H1 (cell line): ENCODE measurements around the gene CTNND2. TPM values are rescaled to one million over a fixed set of nuclear protein-coding genes. Genes with fewer than 3 reads are reported as not detected.
"Not testable (repeated sequence)": the region's sequence is repeated elsewhere in the genome, so short reads cannot be mapped to it uniquely, and the experiment has no call there.

ENCODE experiments used
- CTCF ChIA-PET: fragments of 300-600 bp; sonication (Branson Sonifier 250); formaldehyde crosslinking; loops from one replicate; lab custom pipeline; 2021; ENCODE audit not compliant: partially characterized antibody; lab: Charles Lee
- POLR2A ChIA-PET: fragments of 300-600 bp; sonication (Branson Sonifier 250); formaldehyde crosslinking; loops from one replicate; lab custom pipeline; 2021; ENCODE audit warnings: inconsistent platforms; ENCODE audit not compliant: partially characterized antibody; lab: Charles Lee
- DNase-seq, 2 experiments: peaks; one replicate each; pipeline versions ENCODE4 v3.0.0 to v3.0.0-alpha.2; 2010 to 2022; ENCODE audit warnings: low spot score in 2 of 2, low read depth in 1 of 2, mixed read lengths in 1 of 2
- FAIRE-seq: peaks from 2 replicates; lab custom pipeline; 2011; peaks lifted over from hg19 to GRCh38; lab: Jason Lieb, UNC
- H2AFZ ChIP-seq: 2 replicates; pipeline ENCODE4 v1.8.1; 2012; ENCODE audit warnings: low read length, inconsistent platforms
- H2AK5ac ChIP-seq: 2 replicates; pipeline ENCODE4 v1.6.1; 2013; ENCODE audit warnings: low read depth, low read length
- H2BK120ac ChIP-seq: replicated peaks from 2 replicates; pipeline ENCODE3; 2013; ENCODE audit warnings: low read depth, low read length, inconsistent platforms
- H2BK12ac ChIP-seq: 2 replicates; pipeline ENCODE4 v1.6.1; 2013; ENCODE audit warnings: low read depth, low read length
- H2BK15ac ChIP-seq: 2 replicates; pipeline ENCODE4 v1.6.1; 2013; ENCODE audit warnings: low read length
- H2BK20ac ChIP-seq: 2 replicates; pipeline ENCODE4 v1.6.1; 2013; ENCODE audit warnings: low read length
- H2BK5ac ChIP-seq: 2 replicates; pipeline ENCODE4 v1.6.1; 2013; ENCODE audit warnings: low read depth, low read length
- H3K14ac ChIP-seq: 2 replicates; pipeline ENCODE4 v1.6.1; 2013; ENCODE audit warnings: inconsistent platforms; ENCODE audit not compliant: insufficient read length
- H3K18ac ChIP-seq: 2 replicates; pipeline ENCODE4 v1.6.1; 2013; ENCODE audit warnings: low read length; ENCODE audit errors: extremely low read depth
- H3K23ac ChIP-seq: 2 replicates; pipeline ENCODE4 v1.6.1; 2013; ENCODE audit warnings: inconsistent platforms; ENCODE audit not compliant: insufficient read length
- H3K23me2 ChIP-seq: 2 replicates; pipeline ENCODE4 v1.6.1; 2013; ENCODE audit warnings: low read depth, low read length
- H3K27ac ChIP-seq: 2 replicates; pipeline ENCODE4 v1.6.1; 2011; ENCODE audit warnings: low read depth, low read length, inconsistent platforms
- H3K27me3 ChIP-seq, 4 experiments: replicated peaks in 1 of 4; 1 replicate in 1 of 4; 2 replicates in 3 of 4; pipeline versions ENCODE4 v1.6.1 to v1.8.1; 2011 to 2013; ENCODE audit warnings: low read length in 3 of 4, mild to moderate bottlenecking in 3 of 4, inconsistent platforms in 2 of 4, mixed read lengths in 2 of 4, moderate library complexity in 1 of 4; ENCODE audit not compliant: control insufficient read depth in 3 of 4, insufficient read depth in 3 of 4; ENCODE audit errors: extremely low read depth in 1 of 4
- H3K36me3 ChIP-seq, 4 experiments: 2 replicates each; pipeline versions ENCODE4 v1.6.1 to v1.8.1; 2011 to 2013; ENCODE audit warnings: mild to moderate bottlenecking in 4 of 4, low read length in 3 of 4, moderate library complexity in 2 of 4, control low read depth in 1 of 4, inconsistent platforms in 1 of 4; ENCODE audit not compliant: insufficient read depth in 4 of 4, control insufficient read depth in 2 of 4
- H3K4ac ChIP-seq: replicated peaks from 2 replicates; pipeline ENCODE3; 2013; ENCODE audit warnings: low read length, low read depth, mixed read lengths, inconsistent platforms; ENCODE audit not compliant: insufficient read length
- H3K4me1 ChIP-seq, 4 experiments: replicated peaks in 1 of 4; 1 replicate in 1 of 4; 2 replicates in 3 of 4; pipeline versions ENCODE4 v1.6.1 to v1.8.1; 2011 to 2013; ENCODE audit warnings: low read length in 3 of 4, inconsistent platforms in 2 of 4, mixed read lengths in 1 of 4; ENCODE audit not compliant: insufficient read depth in 4 of 4, control insufficient read depth in 3 of 4
- H3K4me2 ChIP-seq, 2 experiments: 2 replicates each; pipeline versions ENCODE4 v1.6.1 to v1.8.1; 2011 to 2013; ENCODE audit warnings: low read depth in 2 of 2, low read length in 2 of 2, control low read depth in 1 of 2, inconsistent platforms in 1 of 2, mild to moderate bottlenecking in 1 of 2; ENCODE audit not compliant: insufficient read depth in 1 of 2
- H3K4me3 ChIP-seq, 4 experiments: fragments of 200-600, 300-600 bp in 1 of 4; sonication (generic), shearing (Covaris generic), sonication (Bioruptor Twin) in 1 of 4; 2 replicates each; pipeline versions ENCODE4 v1.5.1 to v1.8.1; 2011 to 2016; ENCODE audit warnings: low read length in 4 of 4, low read depth in 3 of 4, control low read depth in 2 of 4, inconsistent platforms in 2 of 4, mild to moderate bottlenecking in 2 of 4, mixed read lengths in 1 of 4, moderate library complexity in 1 of 4; ENCODE audit not compliant: insufficient read depth in 2 of 4; ENCODE audit errors: extremely low read depth in 1 of 4
- H3K56ac ChIP-seq: replicated peaks from 2 replicates; pipeline ENCODE3; 2013; ENCODE audit warnings: low read depth, mild to moderate bottlenecking, mixed read lengths, low read length, inconsistent platforms; ENCODE audit not compliant: insufficient read length
- H3K79me1 ChIP-seq: 2 replicates; pipeline ENCODE4 v1.6.1; 2013; ENCODE audit warnings: low read depth, low read length, control low read depth
- H3K79me2 ChIP-seq, 2 experiments: 2 replicates each; pipeline versions ENCODE4 v1.6.1 to v1.8.1; 2012 to 2013; ENCODE audit warnings: low read length in 2 of 2, mild to moderate bottlenecking in 2 of 2, inconsistent platforms in 1 of 2; ENCODE audit not compliant: insufficient read depth in 2 of 2, control insufficient read depth in 1 of 2
- H3K9ac ChIP-seq, 4 experiments: replicated peaks in 1 of 4; 1 replicate in 1 of 4; 2 replicates in 3 of 4; pipeline versions ENCODE4 v1.6.1 to v1.8.1; 2011 to 2013; ENCODE audit warnings: low read depth in 3 of 4, low read length in 3 of 4, control low read depth in 2 of 4, mild to moderate bottlenecking in 2 of 4, moderate library complexity in 2 of 4, inconsistent platforms in 1 of 4; ENCODE audit errors: extremely low read depth in 1 of 4
- H3K9me3 ChIP-seq, 2 experiments: 2 replicates each; pipeline versions ENCODE4 v1.6.1 to v1.8.1; 2012 to 2013; ENCODE audit warnings: mild to moderate bottlenecking in 2 of 2, moderate library complexity in 2 of 2, control low read depth in 1 of 2, inconsistent platforms in 1 of 2, low read depth in 1 of 2, low read length in 1 of 2, mixed read lengths in 1 of 2; ENCODE audit not compliant: insufficient read depth in 2 of 2
- H4K20me1 ChIP-seq, 2 experiments: replicated peaks in 1 of 2; 2 replicates each; pipeline versions ENCODE3 to v1.8.1; 2011 to 2013; ENCODE audit warnings: inconsistent platforms in 2 of 2, low read length in 2 of 2, mild to moderate bottlenecking in 1 of 2; ENCODE audit not compliant: insufficient read depth in 2 of 2, control insufficient read depth in 1 of 2
- H4K5ac ChIP-seq: 2 replicates; pipeline ENCODE4 v1.6.1; 2013; ENCODE audit warnings: low read length, low read depth, mixed read lengths, inconsistent platforms; ENCODE audit not compliant: insufficient read length
- H4K8ac ChIP-seq: 2 replicates; pipeline ENCODE4 v1.8.0; 2013; ENCODE audit warnings: mild to moderate bottlenecking, moderate library complexity, low read length, inconsistent platforms; ENCODE audit not compliant: insufficient read depth; ENCODE audit errors: extremely low read depth
- H4K91ac ChIP-seq: replicated peaks from 2 replicates; pipeline ENCODE3; 2013; ENCODE audit warnings: low read length, mixed read lengths, inconsistent platforms; ENCODE audit not compliant: insufficient read length
- WGBS, 2 experiments: shearing (Covaris generic) in 1 of 2; methylation state at CpG; one replicate each; pipeline versions ENCODE4 v1.1.6 to v1.1.7; 2013 to 2015; ENCODE audit warnings: low lambda C conversion rate in 2 of 2, mixed read lengths in 2 of 2, inconsistent platforms in 1 of 2, low coverage in 1 of 2, missing lambda C conversion rate in 1 of 2; ENCODE audit not compliant: insufficient replicate concordance in 2 of 2, insufficient coverage in 1 of 2, insufficient read length in 1 of 2; ENCODE audit errors: extremely low coverage in 1 of 2, missing lambda C conversion rate in 1 of 2; 5-methylcytosine and 5-hydroxymethylcytosine counted together
- polyA plus RNA-seq, 7 experiments: library from polyadenylated mRNA; depleted of rRNA in 3 of 7; stranded (reverse) in 5 of 7; unstranded in 2 of 7; fragments of >200 nt in 5 of 7; fragments of 200-250 nt in 2 of 7; gene quantifications; 1 replicate in 5 of 7; 2 replicates in 1 of 7; 4 replicates in 1 of 7; pipeline versions ENCODE4 v1.2.1 to v1.2.3, GENCODE V29; 2011 to 2013; ENCODE audit warnings: missing spikeins in 2 of 7, mixed read lengths in 2 of 7
- total RNA-seq: library from RNA; stranded (reverse); fragmentation: NEBNext Ultra II Directional; extraction: Animal tissue kit (Norgen Biotek cat#: 25700); gene quantifications from 2 replicates; pipeline ENCODE4 v1.2.1, GENCODE V29; 2021

Gene CTNND2
- total and polyA plus RNA-seq, 2 of the 8 experiments (the other 6 are each of a cell fraction or from before 2014, with no cell fraction given): 7.4 to 14.2 TPM

DNA sequence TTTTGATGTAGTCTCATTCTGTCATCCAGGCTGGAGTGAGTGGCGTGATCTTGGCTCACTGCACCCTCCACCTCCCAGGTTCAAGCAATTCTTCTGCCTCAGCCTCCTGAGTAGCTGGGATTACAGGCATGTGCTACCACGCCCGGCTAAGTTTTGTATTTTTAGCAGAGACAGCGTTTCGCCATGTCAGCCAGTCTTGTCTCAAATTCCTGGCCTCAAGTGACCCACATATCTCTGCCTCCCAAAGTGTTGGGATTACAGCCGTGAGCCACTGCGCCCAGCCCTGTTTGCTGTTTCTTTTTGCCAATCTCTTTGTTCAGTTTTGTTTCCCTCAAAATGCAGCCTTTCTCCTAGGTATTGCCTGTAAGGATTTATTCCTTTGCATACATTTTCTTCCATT lies 287.6 kb downstream of the CTNND2 start:
- H2BK20ac ChIP-seq, H3K23me2 ChIP-seq, H2BK5ac ChIP-seq, H3K9me3 ChIP-seq, H3K4me2 ChIP-seq, H4K8ac ChIP-seq, H2BK120ac ChIP-seq, H3K79me1 ChIP-seq, H2AK5ac ChIP-seq, H4K20me1 ChIP-seq, DNase-seq, H4K5ac ChIP-seq, FAIRE-seq, POLR2A ChIA-PET, H3K14ac ChIP-seq, H4K91ac ChIP-seq, H3K56ac ChIP-seq, H3K18ac ChIP-seq, H2BK12ac ChIP-seq, H3K27ac ChIP-seq, H3K27me3 ChIP-seq, H3K4me1 ChIP-seq, CTCF ChIA-PET, H3K4me3 ChIP-seq, H2BK15ac ChIP-seq, H3K36me3 ChIP-seq, H3K79me2 ChIP-seq, H2AFZ ChIP-seq, H3K4ac ChIP-seq, H3K9ac ChIP-seq, H3K23ac ChIP-seq: not testable (repeated sequence)
- WGBS, 2 experiments: 98% methylated on average over 3 of the region's 7 CpGs; no CpG with 5 or more reads in 1 of the 2 experiments
